K562 (cell line): Measurements from ENCODE around the gene SLC2A4RG. TPM values are rescaled to one million over a fixed set of nuclear protein-coding genes. Genes with fewer than 3 reads are reported as not detected.

ENCODE experiments used
- CHCHD3 ChIP-seq: fragments of 250-450 bp; sonication (Bioruptor Pico); IDR thresholded peaks from 2 replicates; pipeline ENCODE4 v2.1.2; 2022; ENCODE audit warnings: mild to moderate bottlenecking
- CXXC5 ChIP-seq: fragments of 250-450 bp; sonication (Bioruptor Pico); IDR thresholded peaks from 2 replicates; pipeline ENCODE4 v1.8.0; 2022; ENCODE audit warnings: inconsistent platforms, mild to moderate bottlenecking, moderate library complexity
- ERF ChIP-seq: fragments of 450-650 bp; formaldehyde crosslinking; IDR thresholded peaks from 2 replicates; pipeline ENCODE4 v1.4.0; 2020; ENCODE audit warnings: mild to moderate bottlenecking, mixed read lengths
- FOXJ3 ChIP-seq: sonication (generic); formaldehyde crosslinking; IDR thresholded peaks from 2 replicates; pipeline ENCODE4 v1.4.0; 2020; ENCODE audit warnings: mild to moderate bottlenecking, missing genetic modification reagents
- KLF13 ChIP-seq: fragments of 450-650 bp; IDR thresholded peaks from 2 replicates; pipeline ENCODE4 v1.6.1; 2016; ENCODE audit warnings: missing genetic modification characterization, low read depth, mild to moderate bottlenecking, missing compliant biosample characterization, moderate library complexity, borderline replicate concordance
- NR2C1 ChIP-seq, 2 experiments: fragments of 450-650 bp; IDR thresholded peaks; 2 replicates each; pipeline ENCODE4 v1.6.1; 2017; ENCODE audit warnings: mild to moderate bottlenecking in 2 of 2, antibody characterized with exemption in 1 of 2, inconsistent platforms in 1 of 2, missing compliant biosample characterization in 1 of 2, missing genetic modification characterization in 1 of 2
- PHB2 ChIP-seq: fragments of 450-650 bp; IDR thresholded peaks from 2 replicates; pipeline ENCODE4 v1.6.1; 2017; ENCODE audit warnings: low read depth
- RBBP5 ChIP-seq: fragments of 200-600 bp; sonication (generic); IDR thresholded peaks from 2 replicates; pipeline ENCODE4 v1.6.1; 2012; ENCODE audit warnings: borderline replicate concordance, mild to moderate bottlenecking, low read length, control low read depth, inconsistent platforms; ENCODE audit not compliant: insufficient read depth, poor library complexity, severe bottlenecking
- SMAD4 ChIP-seq: fragments of 250-450 bp; sonication (Bioruptor Pico); conservative IDR thresholded peaks from 2 replicates; pipeline ENCODE4 v1.8.0; 2021; ENCODE audit warnings: inconsistent platforms, mild to moderate bottlenecking, moderate library complexity
- TCFL5 ChIP-seq: fragments of 250-450 bp; sonication (Bioruptor Pico); conservative IDR thresholded peaks from 2 replicates; pipeline ENCODE4 v1.6.1; 2021; ENCODE audit warnings: mild to moderate bottlenecking, moderate library complexity, matching md5 sums
- TOE1 ChIP-seq, 2 experiments: fragments of 450-650 bp in 1 of 2; sonication (generic) in 1 of 2; formaldehyde crosslinking in 1 of 2; IDR thresholded peaks; 2 replicates each; pipeline versions ENCODE4 v1.7.1 to v1.8.0; 2016 to 2022; ENCODE audit warnings: borderline replicate concordance in 2 of 2, mild to moderate bottlenecking in 2 of 2, antibody characterized with exemption in 1 of 2, inconsistent platforms in 1 of 2, low read depth in 1 of 2, missing genetic modification reagents in 1 of 2, moderate library complexity in 1 of 2
- ZEB2 ChIP-seq: fragments of 450-650 bp; IDR thresholded peaks from 2 replicates; pipeline ENCODE4 v1.6.1; 2016
- ZNF12 ChIP-seq: sonication (generic); formaldehyde crosslinking; IDR thresholded peaks from 2 replicates; pipeline ENCODE4 v1.4.0; 2020; ENCODE audit warnings: mild to moderate bottlenecking, missing genetic modification reagents
- ZNF384 ChIP-seq: IDR thresholded peaks from 2 replicates; pipeline ENCODE4 v1.6.1; 2012; ENCODE audit warnings: low read depth, low read length, improper control_type of control experiment
- ZNF551 ChIP-seq: fragments of 250-450 bp; sonication (Bioruptor Pico); IDR thresholded peaks from 2 replicates; pipeline ENCODE4 v1.5.0; 2021; ENCODE audit warnings: mild to moderate bottlenecking, moderate library complexity
- polyA plus RNA-seq, 8 experiments: library from polyadenylated mRNA; depleted of rRNA in 4 of 8; stranded (reverse) in 5 of 8; unstranded in 3 of 8; fragments of >200 nt; fragmentation: Nextera tagmentation in 2 of 8; fragmentation: Illumina TruSeq in 1 of 8; extraction: Ambion mirVana in 2 of 8; extraction: Trizol in 1 of 8; gene quantifications; 2 replicates each; pipeline versions ENCODE4 v1.2.1 to v1.2.3, GENCODE V29; 2011 to 2014; ENCODE audit warnings: inconsistent platforms in 1 of 8, missing spikeins in 1 of 8
- total RNA-seq, 7 experiments: library from RNA; depleted of rRNA in 6 of 7; stranded (reverse); fragments of >200 nt in 6 of 7; fragmentation: Illumina TruSeq in 2 of 7; extraction: Trizol in 2 of 7; gene quantifications; 2 replicates each; pipeline versions ENCODE4 v1.2.1 to v1.2.3, GENCODE V29; 2011 to 2021; ENCODE audit warnings: low replicate concordance in 1 of 7
- TF ChIP-seq, protein P1 (sequence below): fragments of 450-650 bp; IDR thresholded peaks from 2 replicates; pipeline ENCODE4 v1.6.1; 2016; ENCODE audit warnings: low read depth, mild to moderate bottlenecking, moderate library complexity
- TF ChIP-seq, protein P2 (sequence below): sonication (generic); formaldehyde crosslinking; IDR thresholded peaks from 2 replicates; pipeline ENCODE4 v1.8.0; 2022; ENCODE audit warnings: missing genetic modification reagents, mild to moderate bottlenecking, borderline replicate concordance
- TF ChIP-seq, protein P3 (sequence below): sonication (generic); formaldehyde crosslinking; IDR thresholded peaks from 2 replicates; pipeline ENCODE4 v1.8.1; 2022; ENCODE audit warnings: missing genetic modification reagents
- TF ChIP-seq, protein P4 (sequence below): sonication (generic); IDR thresholded peaks from 2 replicates; pipeline ENCODE4 v1.6.1; 2016
- TF ChIP-seq, protein P5 (sequence below): fragments of 250-450 bp; sonication (Bioruptor Pico); IDR thresholded peaks from 2 replicates; pipeline ENCODE4 v1.8.0; 2021; ENCODE audit warnings: mild to moderate bottlenecking, moderate library complexity
- TF ChIP-seq, protein P6 (sequence below): fragments of 250-450 bp; sonication (Bioruptor Pico); IDR thresholded peaks from 2 replicates; pipeline ENCODE4 v1.8.0; 2021; ENCODE audit warnings: borderline replicate concordance, mild to moderate bottlenecking, moderate library complexity; ENCODE audit not compliant: poor library complexity, severe bottlenecking

The SLC2A4RG gene
- total and polyA plus RNA-seq, 9 of the 15 experiments (the other 6 are each of a cell fraction or from before 2014, with no cell fraction given) = 0.34 to 97.3 (median 26.5) TPM

DNA sequence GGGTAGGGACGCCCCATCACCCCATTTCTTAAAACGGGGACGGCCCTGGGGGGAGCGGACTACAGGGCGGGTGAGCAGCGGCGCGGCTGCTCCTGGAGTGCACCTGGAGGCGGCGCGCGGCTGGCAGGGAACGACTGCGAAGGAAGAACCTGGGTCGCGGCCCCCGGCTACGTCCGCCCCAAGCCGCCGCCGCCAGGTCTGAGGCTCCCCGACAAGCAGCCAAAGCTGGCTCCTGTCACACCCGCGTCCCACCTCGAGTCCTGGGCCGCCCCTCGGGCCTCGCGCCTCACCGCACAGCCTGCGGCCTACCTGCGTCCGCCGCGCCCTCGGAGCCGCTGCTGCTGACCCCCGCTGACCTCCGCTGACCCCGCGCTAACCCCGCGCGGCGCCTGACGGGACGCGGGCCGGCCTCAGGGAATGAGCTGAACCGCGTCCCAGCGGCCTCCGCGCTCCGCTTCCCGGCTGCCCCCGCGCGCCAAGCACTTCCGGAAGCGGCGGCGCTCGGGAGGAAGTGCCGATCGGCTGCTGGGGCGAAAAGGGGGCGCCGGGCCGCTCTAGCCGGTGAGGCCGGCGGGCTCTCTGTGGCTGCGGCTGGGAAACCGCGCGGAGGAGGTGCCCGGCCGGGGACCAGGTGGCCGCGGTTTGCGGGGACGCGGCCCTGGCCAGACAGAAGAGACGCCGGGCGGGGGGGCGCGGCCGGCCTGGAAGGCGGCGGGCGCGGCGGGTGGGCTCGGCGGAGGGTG is 31.8 kb upstream of the SLC2A4RG start, which contains the start of the genes ARFRP1 and ZGPAT (continued):
- TF ChIP-seq NR2C1 (IDR thresholded peaks at IDR 0.05) = peak; percentile 98
- peak; percentile 98 for TF ChIP-seq NR2C1 (tag; IDR thresholded peaks at IDR 0.05)
- peak; percentile 95 for TF ChIP-seq RBBP5
- TF ChIP-seq ZNF12 (CRISPR knock-in tag) = no peak
- TF ChIP-seq TOE1 (IDR thresholded peaks at IDR 0.05; ENCODE audit: borderline replicate concordance) = no peak
- no peak for TF ChIP-seq TOE1 (CRISPR knock-in tag; IDR thresholded peaks at IDR 0.05; ENCODE audit: borderline replicate concordance, low read depth)
- TF ChIP-seq, protein P1, sequence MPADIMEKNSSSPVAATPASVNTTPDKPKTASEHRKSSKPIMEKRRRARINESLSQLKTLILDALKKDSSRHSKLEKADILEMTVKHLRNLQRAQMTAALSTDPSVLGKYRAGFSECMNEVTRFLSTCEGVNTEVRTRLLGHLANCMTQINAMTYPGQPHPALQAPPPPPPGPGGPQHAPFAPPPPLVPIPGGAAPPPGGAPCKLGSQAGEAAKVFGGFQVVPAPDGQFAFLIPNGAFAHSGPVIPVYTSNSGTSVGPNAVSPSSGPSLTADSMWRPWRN = no peak
- no peak for TF ChIP-seq ZNF551 (CRISPR knock-in tag)
- TF ChIP-seq TCFL5 (CRISPR knock-in tag) = no peak
- TF ChIP-seq, protein P2, sequence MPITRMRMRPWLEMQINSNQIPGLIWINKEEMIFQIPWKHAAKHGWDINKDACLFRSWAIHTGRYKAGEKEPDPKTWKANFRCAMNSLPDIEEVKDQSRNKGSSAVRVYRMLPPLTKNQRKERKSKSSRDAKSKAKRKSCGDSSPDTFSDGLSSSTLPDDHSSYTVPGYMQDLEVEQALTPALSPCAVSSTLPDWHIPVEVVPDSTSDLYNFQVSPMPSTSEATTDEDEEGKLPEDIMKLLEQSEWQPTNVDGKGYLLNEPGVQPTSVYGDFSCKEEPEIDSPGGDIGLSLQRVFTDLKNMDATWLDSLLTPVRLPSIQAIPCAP (CRISPR knock-in tag) = no peak
- TF ChIP-seq, protein P3, sequence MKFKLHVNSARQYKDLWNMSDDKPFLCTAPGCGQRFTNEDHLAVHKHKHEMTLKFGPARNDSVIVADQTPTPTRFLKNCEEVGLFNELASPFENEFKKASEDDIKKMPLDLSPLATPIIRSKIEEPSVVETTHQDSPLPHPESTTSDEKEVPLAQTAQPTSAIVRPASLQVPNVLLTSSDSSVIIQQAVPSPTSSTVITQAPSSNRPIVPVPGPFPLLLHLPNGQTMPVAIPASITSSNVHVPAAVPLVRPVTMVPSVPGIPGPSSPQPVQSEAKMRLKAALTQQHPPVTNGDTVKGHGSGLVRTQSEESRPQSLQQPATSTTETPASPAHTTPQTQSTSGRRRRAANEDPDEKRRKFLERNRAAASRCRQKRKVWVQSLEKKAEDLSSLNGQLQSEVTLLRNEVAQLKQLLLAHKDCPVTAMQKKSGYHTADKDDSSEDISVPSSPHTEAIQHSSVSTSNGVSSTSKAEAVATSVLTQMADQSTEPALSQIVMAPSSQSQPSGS = no peak
- no peak; the same call in 1 of the 2 replicates for TF ChIP-seq ERF (CRISPR knock-in tag)
- TF ChIP-seq, protein P4, sequence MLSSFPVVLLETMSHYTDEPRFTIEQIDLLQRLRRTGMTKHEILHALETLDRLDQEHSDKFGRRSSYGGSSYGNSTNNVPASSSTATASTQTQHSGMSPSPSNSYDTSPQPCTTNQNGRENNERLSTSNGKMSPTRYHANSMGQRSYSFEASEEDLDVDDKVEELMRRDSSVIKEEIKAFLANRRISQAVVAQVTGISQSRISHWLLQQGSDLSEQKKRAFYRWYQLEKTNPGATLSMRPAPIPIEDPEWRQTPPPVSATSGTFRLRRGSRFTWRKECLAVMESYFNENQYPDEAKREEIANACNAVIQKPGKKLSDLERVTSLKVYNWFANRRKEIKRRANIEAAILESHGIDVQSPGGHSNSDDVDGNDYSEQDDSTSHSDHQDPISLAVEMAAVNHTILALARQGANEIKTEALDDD = no peak
- TF ChIP-seq CXXC5 = peak; percentile 92
- TF ChIP-seq, protein P5, sequence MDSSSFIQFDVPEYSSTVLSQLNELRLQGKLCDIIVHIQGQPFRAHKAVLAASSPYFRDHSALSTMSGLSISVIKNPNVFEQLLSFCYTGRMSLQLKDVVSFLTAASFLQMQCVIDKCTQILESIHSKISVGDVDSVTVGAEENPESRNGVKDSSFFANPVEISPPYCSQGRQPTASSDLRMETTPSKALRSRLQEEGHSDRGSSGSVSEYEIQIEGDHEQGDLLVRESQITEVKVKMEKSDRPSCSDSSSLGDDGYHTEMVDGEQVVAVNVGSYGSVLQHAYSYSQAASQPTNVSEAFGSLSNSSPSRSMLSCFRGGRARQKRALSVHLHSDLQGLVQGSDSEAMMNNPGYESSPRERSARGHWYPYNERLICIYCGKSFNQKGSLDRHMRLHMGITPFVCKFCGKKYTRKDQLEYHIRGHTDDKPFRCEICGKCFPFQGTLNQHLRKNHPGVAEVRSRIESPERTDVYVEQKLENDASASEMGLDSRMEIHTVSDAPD = no peak
- TF ChIP-seq FOXJ3 (CRISPR knock-in tag) = no peak
- TF ChIP-seq PHB2 = no peak
- TF ChIP-seq, protein P6, sequence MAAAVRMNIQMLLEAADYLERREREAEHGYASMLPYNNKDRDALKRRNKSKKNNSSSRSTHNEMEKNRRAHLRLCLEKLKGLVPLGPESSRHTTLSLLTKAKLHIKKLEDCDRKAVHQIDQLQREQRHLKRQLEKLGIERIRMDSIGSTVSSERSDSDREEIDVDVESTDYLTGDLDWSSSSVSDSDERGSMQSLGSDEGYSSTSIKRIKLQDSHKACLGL (CRISPR knock-in tag) = no peak
- TF ChIP-seq KLF13 (tag) = peak; percentile 27; the same call in 1 of the 2 replicates
- TF ChIP-seq ZEB2 = no peak
- TF ChIP-seq ZNF384 = no peak
- no peak for TF ChIP-seq CHCHD3
- peak; percentile 76 for TF ChIP-seq SMAD4 (CRISPR knock-in tag)
